ENCODE data around the gene ANGPTL4.

The ANGPTL4 gene

DNA sequence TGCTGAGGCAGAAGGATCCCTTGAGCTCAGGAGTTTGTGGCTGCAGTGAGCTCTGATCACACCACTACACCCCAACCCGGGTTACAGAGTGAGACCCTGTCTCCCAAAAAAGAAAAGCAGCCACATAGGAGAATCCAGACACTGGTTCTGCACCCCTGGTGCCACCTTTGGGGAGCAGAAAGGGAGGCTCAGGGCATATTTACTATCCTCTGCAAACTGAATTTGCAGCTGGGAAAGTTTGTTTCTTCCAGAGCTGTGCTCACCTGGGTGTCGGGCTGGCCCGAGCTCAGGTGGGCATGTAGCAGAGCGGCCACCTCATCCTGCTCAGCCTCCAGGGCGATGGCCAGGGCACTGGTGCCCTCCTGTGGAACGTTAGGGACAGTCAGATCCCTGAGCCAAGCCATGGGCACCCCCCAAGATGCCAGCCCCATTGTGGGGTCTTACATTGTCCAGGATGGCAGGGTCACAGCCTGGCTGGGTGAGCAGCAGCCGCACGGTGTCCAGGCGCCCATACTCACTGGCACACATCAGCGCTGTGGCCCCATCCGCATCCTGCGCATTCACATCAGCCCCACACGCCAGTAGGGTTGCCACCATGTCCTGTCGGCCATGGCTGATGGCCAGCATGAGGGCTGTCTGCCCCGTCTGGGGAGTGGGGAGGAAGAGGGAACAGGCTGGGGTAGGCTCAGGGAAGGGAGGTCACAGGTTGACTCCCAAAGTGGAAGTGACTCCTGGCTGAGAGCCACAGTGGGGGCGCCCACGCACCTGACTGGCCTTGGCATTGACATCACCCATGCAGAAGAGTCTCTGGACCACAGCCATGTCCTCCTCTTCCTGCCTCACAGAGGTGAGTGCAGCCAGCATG is 39.5 kb upstream of the ANGPTL4 start:
- H3K4me3 Mint-ChIP-seq, result no peak overlapping the region
- peaks cover 20% of the 10 kb centered on the region for H3K4me1 Mint-ChIP-seq (ENCODE audit: low read depth)
- H3K27me3 Mint-ChIP-seq (ENCODE audit: low read depth), result no peaks in the 10 kb centered on the region

DNA sequence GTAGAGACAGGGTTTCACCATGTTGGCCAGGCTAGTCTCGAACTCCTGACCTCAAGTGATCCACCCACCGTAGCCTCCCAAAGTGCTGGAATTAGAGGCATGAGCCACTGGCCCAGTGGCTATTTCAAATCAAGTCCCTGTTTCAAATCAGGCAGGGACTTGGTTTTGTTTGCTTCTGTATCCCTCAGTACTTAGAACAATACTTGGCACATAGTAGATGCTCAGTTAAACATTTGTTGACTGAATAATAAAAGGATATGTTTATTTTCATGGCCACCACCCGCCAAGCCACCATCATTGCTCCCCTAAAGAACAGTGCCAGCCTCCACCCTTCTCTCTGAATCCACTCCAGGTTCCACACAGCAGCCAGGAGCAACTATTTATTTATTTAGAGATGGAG is 38.5 kb upstream of the ANGPTL4 start:
- Mint-ChIP-seq H3K36me3 (ENCODE audit: low read depth) (peaks cover 26% of the 10 kb centered on the region), H3K9me3 (no peaks in the 10 kb centered on the region), H3K27me3 (ENCODE audit: low read depth) (no peaks in the 10 kb centered on the region), H3K4me3 (no peak overlapping the region), H3K4me1 (ENCODE audit: low read depth) (peaks cover 12% of the 10 kb centered on the region), H3K27ac (no peak overlapping the region)
- DNase-seq (ENCODE audit: low spot score), result no peak

More for the DNA sequence above, 39.5 kb upstream of the ANGPTL4 start:
- DNase-seq (ENCODE audit: low spot score), result no peak
- Mint-ChIP-seq H3K27ac (no peak overlapping the region), H3K9me3 (no peaks in the 10 kb centered on the region), H3K36me3 (ENCODE audit: low read depth) (peaks cover 28% of the 10 kb centered on the region)

DNA sequence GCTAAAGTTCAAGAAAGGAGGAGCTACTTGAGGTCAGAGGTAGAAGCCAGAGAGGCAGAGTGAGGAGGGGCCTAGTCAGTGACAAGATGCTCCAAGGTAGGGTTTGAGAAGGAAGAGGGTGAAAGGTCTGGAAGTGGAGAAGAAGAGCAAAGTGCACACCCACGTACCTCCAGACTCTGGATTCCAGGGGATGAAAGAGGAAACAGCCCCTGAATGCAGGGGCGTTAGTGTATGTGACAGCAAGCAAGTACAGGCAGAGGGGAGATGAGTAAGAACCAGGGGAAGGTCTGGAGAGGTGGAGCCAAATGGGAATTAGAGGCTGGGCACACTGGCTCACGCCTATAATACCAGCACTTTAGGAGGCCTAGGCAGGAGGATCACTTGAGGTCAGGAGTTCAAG is 34.0 kb upstream of the ANGPTL4 start:
- no peak overlapping the region for H3K27ac Mint-ChIP-seq
- no peaks in the 10 kb centered on the region for H3K36me3 Mint-ChIP-seq (ENCODE audit: low read depth)
- H3K4me1 Mint-ChIP-seq (ENCODE audit: low read depth), result no peaks in the 10 kb centered on the region
- no peaks in the 10 kb centered on the region for H3K9me3 Mint-ChIP-seq
- H3K4me3 Mint-ChIP-seq, result no peak overlapping the region
- DNase-seq (ENCODE audit: low spot score), result no peak
- peaks cover 10% of the 10 kb centered on the region for H3K27me3 Mint-ChIP-seq (ENCODE audit: low read depth)

DNA sequence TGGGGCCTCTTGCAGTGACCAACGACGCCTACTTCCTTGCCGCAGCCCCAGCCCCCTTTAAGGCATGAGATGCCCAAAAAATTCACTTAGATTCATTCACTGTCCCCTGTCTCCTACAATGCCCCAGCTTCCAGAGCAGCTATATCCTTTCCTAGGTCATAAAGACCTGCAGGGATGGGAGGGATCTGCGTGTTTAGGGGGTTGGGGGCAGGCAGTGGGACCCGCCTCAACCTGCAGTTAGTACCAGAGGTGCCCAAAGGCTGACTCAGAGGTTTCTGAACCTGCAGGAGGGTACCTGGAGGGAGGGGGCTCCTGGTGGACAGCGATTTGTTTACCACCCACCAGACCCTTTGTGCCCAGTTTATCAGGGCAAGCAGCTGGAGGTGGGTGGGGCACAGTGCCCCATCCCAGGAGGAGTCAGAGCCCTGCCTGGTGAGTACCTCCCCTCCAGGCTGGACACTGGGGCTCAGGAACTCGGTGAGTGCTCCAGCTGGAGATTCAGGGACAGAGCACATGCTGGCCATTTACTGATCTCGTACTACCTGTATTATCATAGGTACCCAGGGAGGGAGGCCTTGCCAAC is 32.6 kb upstream of the ANGPTL4 start:
- Mint-ChIP-seq H3K4me1 (ENCODE audit: low read depth) (peaks cover 3% of the 10 kb centered on the region), H3K27ac (no peak overlapping the region), H3K36me3 (ENCODE audit: low read depth) (no peaks in the 10 kb centered on the region), H3K4me3 (no peak overlapping the region), H3K9me3 (no peaks in the 10 kb centered on the region), H3K27me3 (ENCODE audit: low read depth) (peaks cover 18% of the 10 kb centered on the region)
- DNase-seq (ENCODE audit: low spot score), result no peak

DNA sequence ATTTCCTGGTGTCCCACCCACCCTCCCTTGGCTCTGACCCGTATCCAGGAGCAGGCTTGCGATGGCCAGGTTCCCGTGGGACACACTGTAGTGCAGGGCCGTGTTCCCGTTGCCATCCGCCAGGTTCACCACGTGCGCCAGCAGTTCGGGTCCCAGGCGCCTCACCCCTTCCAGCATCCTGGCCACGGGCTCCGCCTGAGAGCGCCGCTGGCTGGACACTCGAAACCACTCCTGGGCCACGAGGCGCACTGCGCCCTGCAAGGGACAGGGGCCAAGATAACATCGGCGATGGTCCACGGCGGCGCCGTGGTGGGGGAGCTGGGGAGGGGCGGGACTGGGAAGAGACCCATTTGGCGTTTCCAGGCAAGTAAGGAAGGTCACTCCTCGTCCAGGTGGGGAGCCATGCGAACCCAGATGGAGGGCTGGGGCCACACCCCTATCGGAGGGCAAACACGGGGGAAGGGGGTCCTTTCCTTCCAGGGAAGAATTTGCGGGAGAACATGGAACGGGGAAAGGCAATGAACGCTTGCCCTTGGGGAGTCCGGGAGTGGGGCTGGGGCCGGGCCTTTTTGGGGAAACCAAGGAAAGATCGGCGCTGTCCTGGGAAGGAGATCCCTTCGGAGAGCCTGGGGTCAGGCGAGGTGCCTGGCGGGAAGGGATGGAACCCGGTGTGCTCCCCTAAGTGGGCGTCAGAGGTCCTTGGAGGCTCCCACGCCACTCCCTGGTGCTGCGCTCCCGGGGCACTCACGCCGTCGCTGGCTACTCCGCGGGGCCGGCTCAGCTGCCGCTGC is 30.8 kb upstream of the ANGPTL4 start:
- Mint-ChIP-seq H3K4me1 (ENCODE audit: low read depth) (peaks cover 3% of the 10 kb centered on the region), H3K27me3 (ENCODE audit: low read depth) (peaks cover 30% of the 10 kb centered on the region), H3K9me3 (no peaks in the 10 kb centered on the region)

DNA sequence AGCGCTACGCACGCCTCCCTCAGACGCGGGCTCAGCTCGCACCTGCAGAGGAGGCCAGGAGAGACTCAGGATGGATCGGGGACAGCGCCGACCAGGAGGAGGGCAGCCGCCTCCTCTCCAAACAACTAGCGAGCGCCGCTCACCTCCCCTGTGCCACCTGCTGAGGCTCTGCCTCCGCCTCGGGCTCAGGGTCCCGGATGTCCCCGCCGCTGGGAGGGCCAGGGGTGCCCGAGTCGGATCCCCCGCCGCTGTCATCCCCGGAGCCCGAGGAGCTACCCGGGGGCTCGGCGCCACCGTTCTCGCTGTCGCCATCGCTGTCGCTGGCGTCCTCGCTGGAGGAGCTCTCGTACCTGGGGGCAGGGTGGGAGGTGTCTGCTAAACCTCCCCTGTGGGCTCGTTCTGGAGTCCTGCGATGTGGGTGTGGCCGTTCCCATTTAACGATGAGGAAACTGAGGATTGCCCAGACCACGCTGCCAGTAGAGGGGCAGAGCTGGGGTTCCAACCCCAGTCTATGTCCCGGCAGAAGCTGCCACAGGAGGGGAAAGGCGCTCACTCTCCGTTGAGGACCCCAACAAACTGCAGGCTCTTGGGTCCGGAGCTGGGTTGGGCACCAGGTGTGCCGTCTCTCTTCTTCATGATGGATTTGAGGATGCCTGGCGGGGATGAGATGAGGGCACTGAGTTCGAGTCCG is 30.0 kb upstream of the ANGPTL4 start:
- H3K36me3 Mint-ChIP-seq (ENCODE audit: low read depth), result no peaks in the 10 kb centered on the region
- no peak for DNase-seq (ENCODE audit: low spot score)
- peak overlapping the region; percentile 12 for H3K4me3 Mint-ChIP-seq

More for the DNA sequence above, 30.8 kb upstream of the ANGPTL4 start:
- no peaks in the 10 kb centered on the region for H3K36me3 Mint-ChIP-seq (ENCODE audit: low read depth)
- H3K4me3 Mint-ChIP-seq, result no peak overlapping the region
- DNase-seq (ENCODE audit: low spot score), result no peak
- no peak overlapping the region for H3K27ac Mint-ChIP-seq

DNA sequence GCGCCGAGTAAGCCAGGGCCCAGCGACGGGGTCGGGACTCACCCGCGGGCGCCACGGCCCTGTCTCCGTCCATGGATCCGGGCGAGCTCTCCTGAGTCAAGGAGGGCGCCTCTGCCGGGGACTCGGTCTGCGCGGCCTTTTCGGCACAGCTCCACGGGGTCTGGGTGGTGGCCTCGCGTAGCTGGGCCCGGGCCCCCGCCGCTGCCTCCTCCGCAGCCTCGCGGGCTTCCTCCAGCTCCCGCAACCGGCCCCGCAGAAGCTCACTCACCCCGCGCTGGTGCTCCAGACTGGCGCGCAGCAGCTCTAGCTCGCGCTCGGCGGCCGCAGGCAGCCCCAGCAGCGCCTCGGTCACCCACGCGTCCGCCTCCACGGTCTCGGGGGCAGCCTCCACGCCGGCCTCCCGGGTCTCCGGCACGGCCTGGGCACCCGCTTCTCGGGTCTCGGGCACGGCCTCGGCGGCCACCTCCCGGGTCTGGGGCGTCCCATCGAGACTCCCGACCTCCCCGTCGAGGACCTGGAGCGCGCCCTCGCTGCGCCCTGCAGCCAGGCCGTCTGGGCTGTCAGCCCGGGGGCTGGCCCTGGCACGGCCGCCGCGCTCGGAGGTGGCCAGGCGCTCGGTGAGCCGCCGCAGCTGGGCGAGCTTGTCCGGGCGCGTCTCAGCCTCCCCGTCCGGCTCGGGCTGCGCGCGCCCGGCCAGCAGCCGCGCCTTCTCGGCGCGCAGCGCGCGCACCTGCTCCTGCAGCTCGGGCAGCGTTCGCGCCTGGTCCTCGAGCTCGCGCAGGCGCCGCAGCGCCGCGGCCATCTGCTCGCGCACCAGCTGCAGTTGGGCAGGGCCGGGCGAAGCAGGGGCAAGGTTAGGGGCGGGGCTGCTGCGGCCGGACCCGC is 29.3 kb upstream of the ANGPTL4 start:
- peaks cover 3% of the 10 kb centered on the region for H3K4me1 Mint-ChIP-seq (ENCODE audit: low read depth)
- H3K36me3 Mint-ChIP-seq (ENCODE audit: low read depth), result no peaks in the 10 kb centered on the region
- H3K4me3 Mint-ChIP-seq, result peak overlapping the region; percentile 12
- peak; percentile 73 for DNase-seq (ENCODE audit: low spot score)
- H3K9me3 Mint-ChIP-seq, result no peaks in the 10 kb centered on the region
- no peak overlapping the region for H3K27ac Mint-ChIP-seq
- H3K27me3 Mint-ChIP-seq (ENCODE audit: low read depth), result peaks cover 38% of the 10 kb centered on the region

More for the DNA sequence above, 30.0 kb upstream of the ANGPTL4 start:
- Mint-ChIP-seq H3K27me3 (ENCODE audit: low read depth) (peaks cover 34% of the 10 kb centered on the region), H3K4me1 (ENCODE audit: low read depth) (peaks cover 3% of the 10 kb centered on the region), H3K9me3 (no peaks in the 10 kb centered on the region), H3K27ac (no peak overlapping the region)

DNA sequence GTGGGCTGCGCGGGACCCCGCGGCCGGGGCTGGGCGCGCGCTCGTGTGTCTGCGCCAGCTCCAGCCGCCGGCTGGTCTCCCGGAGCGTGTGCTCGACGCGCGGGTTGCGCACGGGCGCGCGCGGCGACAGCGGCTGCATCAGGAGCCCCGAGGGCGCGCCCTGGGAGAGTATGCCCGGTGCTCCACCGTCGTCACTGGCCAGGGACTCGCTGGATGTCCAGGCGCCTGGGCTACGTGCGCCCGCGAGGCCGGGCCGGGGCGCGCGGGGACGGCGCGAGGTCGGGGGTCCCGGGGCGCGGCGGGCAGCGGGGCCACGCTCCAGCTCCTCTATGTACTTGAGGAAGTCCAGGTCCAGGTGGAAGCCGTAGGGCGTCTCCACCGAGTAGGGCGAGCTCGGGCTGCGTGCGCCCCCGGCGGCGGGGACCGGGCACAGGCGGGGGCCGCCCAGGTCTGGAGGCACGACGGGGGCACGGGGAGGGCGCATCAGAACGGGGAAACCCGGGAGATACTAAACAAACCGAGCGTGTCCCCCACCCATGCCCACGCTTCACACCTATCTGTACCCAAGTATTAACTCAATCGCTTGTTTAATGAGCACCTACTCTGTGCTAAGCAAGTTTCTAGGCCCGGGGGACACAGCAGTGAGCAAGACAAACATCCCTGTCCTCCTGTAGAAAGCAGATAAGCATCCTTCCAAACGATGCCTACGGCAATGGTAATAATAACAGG is 28.4 kb upstream of the ANGPTL4 start:
- Mint-ChIP-seq H3K4me3 (peak overlapping the region; percentile 46), H3K27ac (no peak overlapping the region), H3K27me3 (ENCODE audit: low read depth) (peaks cover 42% of the 10 kb centered on the region), H3K4me1 (ENCODE audit: low read depth) (peaks cover 3% of the 10 kb centered on the region), H3K9me3 (no peaks in the 10 kb centered on the region), H3K36me3 (ENCODE audit: low read depth) (no peaks in the 10 kb centered on the region)
- peak; percentile 29 for DNase-seq (ENCODE audit: low spot score)

DNA sequence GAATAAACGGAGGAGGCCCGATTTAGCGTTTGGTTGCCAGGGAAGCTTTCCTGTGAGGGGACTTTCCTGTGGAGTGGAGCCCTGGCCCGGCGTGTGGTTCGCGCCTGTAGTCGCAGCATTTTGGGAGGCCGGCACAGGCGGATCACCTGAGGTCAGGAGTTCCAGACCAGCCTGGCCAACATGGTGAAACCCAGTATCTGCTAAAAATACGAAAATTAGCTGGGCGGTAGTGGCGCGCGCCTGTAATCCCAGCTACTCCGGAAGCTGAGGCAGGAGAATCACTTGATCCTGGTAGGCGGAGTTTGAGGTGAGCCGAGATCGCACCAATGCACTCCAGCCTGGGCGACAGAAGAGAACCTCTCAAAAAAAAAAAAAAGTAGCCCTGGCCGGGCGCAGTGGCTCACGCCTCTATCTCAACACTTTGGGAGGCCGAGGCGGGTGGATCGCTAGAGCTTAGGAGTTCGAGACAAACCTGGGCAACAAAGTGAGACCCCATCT is 27.8 kb upstream of the ANGPTL4 start:
- Mint-ChIP-seq H3K4me3 (peak overlapping the region; percentile 46), H3K4me1 (ENCODE audit: low read depth) (peaks cover 3% of the 10 kb centered on the region), H3K27ac (no peak overlapping the region), H3K27me3 (ENCODE audit: low read depth) (peaks cover 48% of the 10 kb centered on the region), H3K36me3 (ENCODE audit: low read depth) (no peaks in the 10 kb centered on the region), H3K9me3 (no peaks in the 10 kb centered on the region)
- DNase-seq (ENCODE audit: low spot score), result no peak

DNA sequence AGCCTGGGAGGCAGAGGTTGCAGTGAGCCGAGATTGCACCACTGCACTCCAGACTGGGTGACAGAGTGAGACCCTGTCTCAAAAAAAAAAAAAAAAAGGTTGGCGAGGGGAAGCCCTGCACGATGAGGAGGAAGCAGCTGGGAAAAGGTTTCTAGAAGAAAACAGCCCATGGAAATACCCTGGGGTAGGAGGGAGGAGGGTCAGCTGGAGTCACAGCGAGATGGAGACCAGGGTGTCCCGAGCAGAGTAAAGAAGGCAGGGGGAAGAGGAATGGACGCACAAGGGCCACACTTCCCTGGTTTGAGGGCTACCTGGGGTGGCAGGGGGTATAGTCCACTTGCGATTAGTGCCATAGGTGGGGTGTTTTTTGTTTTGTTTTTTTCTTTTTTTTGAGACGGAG is 27.3 kb upstream of the ANGPTL4 start:
- Mint-ChIP-seq H3K4me1 (ENCODE audit: low read depth) (peaks cover 3% of the 10 kb centered on the region), H3K27ac (no peak overlapping the region), H3K27me3 (ENCODE audit: low read depth) (peaks cover 50% of the 10 kb centered on the region), H3K36me3 (ENCODE audit: low read depth) (no peaks in the 10 kb centered on the region), H3K9me3 (no peaks in the 10 kb centered on the region), H3K4me3 (no peak overlapping the region)
- no peak for DNase-seq (ENCODE audit: low spot score)

DNA sequence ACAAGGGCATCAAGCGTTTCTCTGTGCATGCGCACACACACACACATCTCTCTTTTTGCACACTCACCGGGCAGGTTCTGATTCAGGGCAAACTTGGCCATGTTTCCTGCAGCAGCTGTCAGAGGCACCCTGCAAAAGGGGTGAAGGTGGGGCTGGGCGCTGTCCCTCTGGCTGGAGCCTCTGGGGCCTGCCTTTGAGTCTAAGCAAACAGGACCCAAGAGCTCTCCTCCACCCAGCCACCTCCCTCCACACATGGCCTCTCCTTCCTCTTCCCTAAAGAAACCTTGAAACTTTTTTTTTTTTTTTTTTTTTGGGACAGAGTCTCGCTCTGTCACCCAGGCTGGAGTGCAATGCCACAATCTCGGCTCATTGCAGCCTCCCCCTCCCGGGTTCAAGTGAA is 26.2 kb upstream of the ANGPTL4 start:
- H3K4me1 Mint-ChIP-seq (ENCODE audit: low read depth), result peaks cover 3% of the 10 kb centered on the region
- H3K9me3 Mint-ChIP-seq, result no peaks in the 10 kb centered on the region
- H3K27ac Mint-ChIP-seq, result no peak overlapping the region
- no peak overlapping the region for H3K4me3 Mint-ChIP-seq
- H3K36me3 Mint-ChIP-seq (ENCODE audit: low read depth), result no peaks in the 10 kb centered on the region
- DNase-seq (ENCODE audit: low spot score), result no peak
- peaks cover 53% of the 10 kb centered on the region for H3K27me3 Mint-ChIP-seq (ENCODE audit: low read depth)

DNA sequence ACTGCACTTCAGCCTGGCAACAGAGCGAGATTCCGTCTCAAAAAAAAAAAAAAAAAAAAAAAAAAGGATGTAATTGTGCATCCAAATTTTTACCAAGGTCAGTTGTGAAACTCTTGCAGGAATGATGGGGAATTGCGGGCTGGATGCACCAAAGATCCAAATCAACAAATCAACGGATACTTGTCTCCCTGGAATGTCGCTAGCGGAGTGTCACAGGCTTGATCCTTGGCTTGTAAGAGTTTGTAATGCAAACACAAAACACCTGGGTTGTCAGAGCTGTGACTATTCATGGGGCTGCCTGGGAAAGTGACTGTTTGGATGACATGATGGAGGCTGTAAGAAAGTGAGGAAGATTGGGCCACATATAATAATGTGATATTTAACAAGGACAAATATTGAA is 25.1 kb upstream of the ANGPTL4 start:
- Mint-ChIP-seq H3K4me1 (ENCODE audit: low read depth) (peaks cover 6% of the 10 kb centered on the region), H3K4me3 (no peak overlapping the region), H3K27ac (no peak overlapping the region), H3K36me3 (ENCODE audit: low read depth) (no peaks in the 10 kb centered on the region), H3K9me3 (no peaks in the 10 kb centered on the region), H3K27me3 (ENCODE audit: low read depth) (peaks cover 56% of the 10 kb centered on the region)
- DNase-seq (ENCODE audit: low spot score), result no peak
